Keratinocyte (primary cell): ENCODE data around the gene DRD1. TPM values are rescaled to one million over a fixed set of nuclear protein-coding genes. Genes with fewer than 3 reads are reported as not detected.

ENCODE experiments used
- DNase-seq: peaks from one replicate; pipeline ENCODE4 v3.0.0-alpha.2; 2011; ENCODE audit warnings: low read depth, missing footprints, low spot score
- FAIRE-seq: peaks from 2 replicates; lab custom pipeline; 2011; peaks lifted over from hg19 to GRCh38; lab: Jason Lieb, UNC
- H2AFZ ChIP-seq: 2 replicates; pipeline ENCODE4 v1.6.0; 2012; ENCODE audit warnings: low read length, control low read depth, inconsistent platforms; ENCODE audit not compliant: control insufficient read depth
- H3K27ac ChIP-seq: 2 replicates; pipeline ENCODE4 v1.5.1; 2011; ENCODE audit warnings: low read length; ENCODE audit not compliant: control insufficient read depth, insufficient read depth
- H3K27me3 ChIP-seq: 3 replicates; pipeline ENCODE4 v1.6.0; 2011; ENCODE audit warnings: low read length; ENCODE audit not compliant: control insufficient read depth, insufficient read depth; ENCODE audit errors: extremely low read depth
- H3K36me3 ChIP-seq, 2 experiments: 2 replicates in 1 of 2; 3 replicates in 1 of 2; pipeline ENCODE4 v1.5.1; 2011; ENCODE audit warnings: low read length in 2 of 2, mild to moderate bottlenecking in 1 of 2; ENCODE audit not compliant: control insufficient read depth in 2 of 2, insufficient read depth in 2 of 2; ENCODE audit errors: extremely low read depth in 1 of 2
- H3K4me1 ChIP-seq: 3 replicates; pipeline ENCODE4 v1.5.1; 2011; ENCODE audit warnings: low read length; ENCODE audit not compliant: control insufficient read depth, insufficient read depth; ENCODE audit errors: extremely low read depth
- H3K4me2 ChIP-seq: 3 replicates; pipeline ENCODE4 v1.6.0; 2011; ENCODE audit warnings: low read depth, low read length; ENCODE audit not compliant: control insufficient read depth, insufficient read depth; ENCODE audit errors: extremely low read depth
- H3K4me3 ChIP-seq, 3 experiments: fragments of 200-600 bp in 1 of 3; sonication (generic) in 1 of 3; 2 replicates in 2 of 3; 3 replicates in 1 of 3; pipeline ENCODE4 v1.5.1; 2011 to 2016; ENCODE audit warnings: low read length in 3 of 3, mild to moderate bottlenecking in 3 of 3, control low read depth in 2 of 3, inconsistent platforms in 1 of 3, low read depth in 1 of 3, mixed read lengths in 1 of 3, mixed run types in 1 of 3, moderate library complexity in 1 of 3; ENCODE audit not compliant: control insufficient read depth in 2 of 3, insufficient read depth in 2 of 3; ENCODE audit errors: extremely low read depth in 1 of 3
- H3K79me2 ChIP-seq: 2 replicates; pipeline ENCODE4 v1.6.0; 2012; ENCODE audit warnings: low read length; ENCODE audit not compliant: control insufficient read depth, insufficient read depth
- H3K9ac ChIP-seq: 3 replicates; pipeline ENCODE4 v1.6.0; 2011; ENCODE audit warnings: low read length; ENCODE audit not compliant: control insufficient read depth, insufficient read depth; ENCODE audit errors: extremely low read depth
- H3K9me1 ChIP-seq: 3 replicates; pipeline ENCODE4 v1.6.0; 2011; ENCODE audit warnings: low read length; ENCODE audit not compliant: control insufficient read depth, insufficient read depth; ENCODE audit errors: extremely low read depth
- H3K9me3 ChIP-seq: 2 replicates; pipeline ENCODE4 v1.5.1; 2012; ENCODE audit warnings: low read depth, low read length; ENCODE audit not compliant: control insufficient read depth
- H4K20me1 ChIP-seq: 3 replicates; pipeline ENCODE4 v1.6.0; 2011; ENCODE audit warnings: low read length; ENCODE audit not compliant: control insufficient read depth, insufficient read depth; ENCODE audit errors: extremely low read depth
- EZH2 ChIP-seq: IDR thresholded peaks from one replicate; pipeline ENCODE4 v1.6.1; 2012; ENCODE audit warnings: inconsistent platforms, mild to moderate bottlenecking, low read length, moderate library complexity
- dilution Hi-C: fragments of 300-500 bp; cut with MboI; formaldehyde crosslinking; loops from one replicate; pipeline ENCODE4 v1.7.0; 2020; ENCODE audit warnings: low sequenced_read_pairs; ENCODE audit not compliant: extremely low pct_ligation_motif_present
- polyA plus RNA-seq, 5 experiments: library from polyadenylated mRNA; depleted of rRNA in 3 of 5; stranded (reverse) in 3 of 5; stranded (forward) in 1 of 5; unstranded in 1 of 5; fragments of >200 nt; gene quantifications; 1 replicate in 1 of 5; 2 replicates in 3 of 5; 3 replicates in 1 of 5; pipeline versions ENCODE4 v1.2.1 to v1.2.3, GENCODE V29; 2011 to 2012; ENCODE audit warnings: missing spikeins in 2 of 5, low read depth in 1 of 5, low replicate concordance in 1 of 5
- TF ChIP-seq, protein P1 (sequence below), 3 experiments: IDR thresholded peaks in 1 of 3; conservative IDR thresholded peaks in 1 of 3; optimal IDR thresholded peaks in 1 of 3; 2 replicates in 2 of 3; 3 replicates in 1 of 3; pipeline versions ENCODE3 to v1.5.1; 2011; ENCODE audit warnings: low read length in 3 of 3, mild to moderate bottlenecking in 3 of 3, moderate library complexity in 2 of 3, control low read depth in 1 of 3, inconsistent platforms in 1 of 3; ENCODE audit not compliant: insufficient read depth in 2 of 3; ENCODE audit errors: extremely low read depth in 1 of 3

Gene DRD1
- polyA plus RNA-seq, 1 donor (not counting 4 experiments of a cell fraction or from before 2014, with no cell fraction given), result not detected

DNA sequence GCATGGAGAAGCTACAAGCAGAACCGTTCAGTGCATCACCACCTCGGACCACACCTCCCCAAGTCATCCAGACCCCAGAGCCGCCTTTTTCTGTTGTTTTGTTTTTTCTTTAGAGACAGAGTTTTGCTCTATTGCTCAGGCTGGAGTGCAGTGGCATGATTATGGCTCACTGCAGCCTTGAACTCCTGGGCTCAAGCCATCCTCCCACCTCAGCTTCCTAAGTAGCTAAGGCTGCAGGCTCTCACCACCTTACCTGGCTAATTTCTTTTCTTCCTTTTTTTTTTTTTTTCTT, 20.9 kb upstream of the DRD1 start:
- Histone ChIP-seq H3K4me1 (peaks cover 9% of the 10 kb centered on the region), H3K27ac (no peak overlapping the region), H3K36me3 (no peaks in the 10 kb centered on the region), H3K9me1 (no peaks in the 10 kb centered on the region), H3K4me3 (no peak overlapping the region), H3K4me2 (no peak overlapping the region), H3K27me3 (peaks cover 2% of the 10 kb centered on the region), H3K79me2 (no peaks in the 10 kb centered on the region), H3K9me3 (no peaks in the 10 kb centered on the region), H4K20me1 (no peaks in the 10 kb centered on the region), H3K9ac (no peak overlapping the region), H2AFZ (no peak overlapping the region)
- DNase-seq (no peak), FAIRE-seq (no peak)
- no peak for TF ChIP-seq EZH2
- TF ChIP-seq, protein P1, sequence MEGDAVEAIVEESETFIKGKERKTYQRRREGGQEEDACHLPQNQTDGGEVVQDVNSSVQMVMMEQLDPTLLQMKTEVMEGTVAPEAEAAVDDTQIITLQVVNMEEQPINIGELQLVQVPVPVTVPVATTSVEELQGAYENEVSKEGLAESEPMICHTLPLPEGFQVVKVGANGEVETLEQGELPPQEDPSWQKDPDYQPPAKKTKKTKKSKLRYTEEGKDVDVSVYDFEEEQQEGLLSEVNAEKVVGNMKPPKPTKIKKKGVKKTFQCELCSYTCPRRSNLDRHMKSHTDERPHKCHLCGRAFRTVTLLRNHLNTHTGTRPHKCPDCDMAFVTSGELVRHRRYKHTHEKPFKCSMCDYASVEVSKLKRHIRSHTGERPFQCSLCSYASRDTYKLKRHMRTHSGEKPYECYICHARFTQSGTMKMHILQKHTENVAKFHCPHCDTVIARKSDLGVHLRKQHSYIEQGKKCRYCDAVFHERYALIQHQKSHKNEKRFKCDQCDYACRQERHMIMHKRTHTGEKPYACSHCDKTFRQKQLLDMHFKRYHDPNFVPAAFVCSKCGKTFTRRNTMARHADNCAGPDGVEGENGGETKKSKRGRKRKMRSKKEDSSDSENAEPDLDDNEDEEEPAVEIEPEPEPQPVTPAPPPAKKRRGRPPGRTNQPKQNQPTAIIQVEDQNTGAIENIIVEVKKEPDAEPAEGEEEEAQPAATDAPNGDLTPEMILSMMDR (optimal IDR thresholded peaks at IDR 0.05 in 1 of 3, IDR thresholded peaks at IDR 0.05 in 1 of 3, conservative IDR thresholded peaks at IDR 0.05 in 1 of 3; ENCODE audit: extremely low read depth in 1 of 3, insufficient read depth in 2 of 3, low read length in 3 of 3), result no peak
- dilution Hi-C loops, result no loop called here

DNA sequence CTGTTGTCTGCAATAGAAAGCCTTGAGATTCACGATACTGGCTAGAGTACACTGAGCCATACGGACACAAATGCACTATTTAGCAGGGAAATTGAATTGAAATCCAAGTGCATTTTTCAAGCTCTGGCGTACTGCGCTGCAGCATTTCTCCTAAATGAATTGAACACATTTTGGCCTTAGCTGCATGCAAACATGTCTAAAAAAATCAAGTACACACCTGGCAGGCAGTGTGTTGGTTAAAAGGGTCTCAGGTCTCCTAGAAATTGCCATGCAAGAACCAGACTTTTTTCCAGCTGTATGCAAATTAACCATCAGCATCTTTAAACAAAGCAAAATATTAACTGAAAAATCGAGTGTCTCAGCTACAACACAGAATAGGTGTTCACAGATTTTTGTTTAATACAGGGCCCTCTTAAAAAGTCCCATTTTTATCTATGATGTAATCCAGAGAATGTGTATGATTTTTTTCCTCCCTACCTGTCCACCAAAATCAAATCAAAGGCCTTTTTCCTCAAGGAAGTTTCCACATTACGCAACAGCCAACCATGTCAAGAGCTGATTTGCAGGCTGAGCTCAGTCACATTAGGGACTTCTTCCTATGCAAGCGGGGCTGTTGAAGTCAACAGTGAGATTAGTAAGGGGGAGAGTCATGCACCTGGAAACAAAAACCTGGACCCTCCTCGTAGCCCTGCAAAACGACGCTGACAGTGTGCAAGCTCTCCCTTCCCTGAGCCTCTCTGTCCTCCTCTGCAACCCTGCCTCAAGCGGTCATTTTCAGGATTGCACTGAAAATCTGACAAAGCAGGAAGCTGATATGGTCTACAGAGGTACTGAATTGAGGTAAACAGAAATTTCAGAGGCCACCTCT, 20.3 kb upstream of the DRD1 start:
- Histone ChIP-seq H3K27ac (no peak overlapping the region), H3K9me1 (no peaks in the 10 kb centered on the region), H4K20me1 (no peaks in the 10 kb centered on the region), H3K36me3 (no peaks in the 10 kb centered on the region), H3K79me2 (no peaks in the 10 kb centered on the region), H3K9me3 (no peaks in the 10 kb centered on the region), H3K4me3 (no peak overlapping the region), H3K9ac (no peak overlapping the region), H3K4me2 (no peak overlapping the region), H3K27me3 (peaks cover 2% of the 10 kb centered on the region), H3K4me1 (peaks cover 9% of the 10 kb centered on the region), H2AFZ (no peak overlapping the region)
- FAIRE-seq (peak; percentile 68), DNase-seq (no peak)
- dilution Hi-C loops, result no loop called here
- no peak for TF ChIP-seq EZH2
- TF ChIP-seq, protein P1 (optimal IDR thresholded peaks at IDR 0.05 in 1 of 3, IDR thresholded peaks at IDR 0.05 in 1 of 3, conservative IDR thresholded peaks at IDR 0.05 in 1 of 3; ENCODE audit: extremely low read depth in 1 of 3, insufficient read depth in 2 of 3, low read length in 3 of 3), result peak; percentile 63 to 89 (median 84)
